Stimulated activated CD4-positive, alpha-beta T cell treated with anti-CD3 and anti-CD28 coated beads, Interleukin-2, amount 100 ng/mL, for 24 hours (primary cell): Measurements from ENCODE around the gene NME7.
"Not testable (repeated sequence)": the region's sequence is repeated elsewhere in the genome, so short reads cannot be mapped to it uniquely, and the experiment has no call there.

Experiments
- DNase-seq, 2 donors: peaks; one replicate each; pipeline ENCODE4 v3.0.0-alpha.2; 2020

Gene NME7, protein sequence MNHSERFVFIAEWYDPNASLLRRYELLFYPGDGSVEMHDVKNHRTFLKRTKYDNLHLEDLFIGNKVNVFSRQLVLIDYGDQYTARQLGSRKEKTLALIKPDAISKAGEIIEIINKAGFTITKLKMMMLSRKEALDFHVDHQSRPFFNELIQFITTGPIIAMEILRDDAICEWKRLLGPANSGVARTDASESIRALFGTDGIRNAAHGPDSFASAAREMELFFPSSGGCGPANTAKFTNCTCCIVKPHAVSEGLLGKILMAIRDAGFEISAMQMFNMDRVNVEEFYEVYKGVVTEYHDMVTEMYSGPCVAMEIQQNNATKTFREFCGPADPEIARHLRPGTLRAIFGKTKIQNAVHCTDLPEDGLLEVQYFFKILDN

GRCh38 chr1:169367686-169368405, at the start of gene NME7, which contains the start of gene BLZF1:
Gene NME7 (minus strand): TSS chr1:169367797. CDS start chr1:169367710, 87 bp downstream.
Gene BLZF1 (plus strand): TSS chr1:169368195. CDS start chr1:169369523, 1,328 bp downstream.
- DNase-seq, result peak; percentile 98 to 99

- no peak for DNase-seq
Observed at GRCh38 chr1:169414952-169415351, 47.4 kb upstream of the NME7 start.

GRCh38 chr1:169408340-169408739, 40.7 kb upstream of the NME7 start:
- not testable (repeated sequence) for DNase-seq

GRCh38 chr1:169402578-169402977, 35.0 kb upstream of the NME7 start:
- not testable (repeated sequence) for DNase-seq

DNA sequence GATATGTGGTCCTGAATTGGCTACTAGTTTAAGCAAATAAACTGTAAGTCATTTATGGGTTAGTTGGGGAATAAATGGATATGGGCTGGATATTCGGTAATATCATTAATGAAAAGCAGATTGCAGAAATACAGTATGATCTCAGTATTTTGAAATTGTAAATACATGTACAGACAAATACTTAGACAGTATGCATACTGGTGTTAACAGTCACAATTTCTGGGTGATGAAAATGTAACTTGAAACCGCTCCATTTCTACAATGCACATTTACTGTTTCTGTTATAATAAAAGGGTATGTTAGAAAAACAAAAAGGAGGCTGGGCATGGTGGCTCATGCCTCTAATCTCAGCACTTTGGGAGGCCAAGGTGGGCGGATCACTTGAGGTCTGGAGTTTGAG, 28.4 kb upstream of the NME7 start:
- DNase-seq, result no peak

GRCh38 chr1:169392406-169392805, 24.8 kb upstream of the NME7 start:
- no peak for DNase-seq

DNA sequence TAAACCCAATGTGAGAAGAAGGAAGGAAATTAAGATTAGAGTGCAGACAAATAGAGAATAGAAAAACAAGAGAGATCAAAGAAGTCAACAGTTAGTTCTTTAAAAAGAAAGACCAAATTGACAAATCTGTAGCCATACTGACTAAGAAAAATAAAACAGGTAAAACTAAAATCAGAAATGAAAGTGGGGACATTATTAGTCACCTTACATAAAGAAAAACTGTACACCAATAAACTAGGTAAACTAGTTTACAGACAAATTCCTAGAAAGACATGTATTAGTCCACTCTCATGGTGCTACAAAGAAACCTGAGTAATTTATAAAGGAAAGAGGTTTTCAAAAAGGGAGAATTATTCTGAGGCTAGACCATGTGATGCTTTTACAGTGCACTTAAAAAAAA, 22.7 kb upstream of the NME7 start:
- DNase-seq, result no peak

- DNase-seq, result no peak
Observed at GRCh38 chr1:169387399-169387798, 19.8 kb upstream of the NME7 start.

GRCh38 chr1:169383449-169383848, 15.9 kb upstream of the NME7 start:
- DNase-seq, result no peak

DNA sequence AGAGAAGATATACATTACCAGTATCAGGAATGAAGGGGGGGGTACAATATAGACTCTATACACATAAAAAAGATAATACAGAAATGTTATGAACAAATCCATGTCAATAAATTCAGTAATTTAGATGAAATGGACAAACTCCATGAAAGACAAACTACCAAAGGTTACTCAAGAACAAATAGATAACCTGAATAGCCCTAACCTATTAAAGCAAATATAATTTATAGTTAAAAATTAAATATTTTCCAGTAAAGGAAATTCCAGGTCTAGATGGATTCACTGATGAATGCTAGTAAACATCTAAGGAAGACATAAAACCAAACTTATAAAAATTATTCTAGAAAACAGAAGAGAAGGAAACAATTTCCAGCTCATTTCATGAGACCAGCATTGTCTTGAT, 13.6 kb upstream of the NME7 start:
- no peak for DNase-seq

- no peak for DNase-seq
Observed at GRCh38 chr1:169371404-169371803, 3.8 kb upstream of the NME7 start.

DNA sequence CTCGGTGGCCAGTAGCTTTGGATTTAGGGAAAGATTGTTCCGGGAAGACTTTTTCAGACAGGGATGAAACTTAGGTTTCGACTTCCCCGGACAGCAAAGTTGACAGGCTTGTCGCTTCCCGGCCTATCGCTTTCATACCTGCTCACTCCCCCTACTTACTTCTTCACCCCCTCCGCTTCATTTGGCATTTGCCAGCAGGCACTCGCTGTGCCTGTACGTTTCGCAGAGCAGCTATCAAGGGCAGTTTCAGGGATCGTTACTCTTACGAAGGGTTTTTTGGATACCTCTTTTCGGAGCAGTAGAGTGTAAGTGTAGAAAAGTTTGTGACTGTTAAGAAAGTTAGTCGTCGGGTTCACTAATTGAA, 791 bp upstream of the NME7 start:
- DNase-seq, result peak in 1 of 2 donors; percentile 36

- no peak for DNase-seq
Observed at GRCh38 chr1:169367096-169367685, 406 bp downstream of the NME7 start.

GRCh38 chr1:169364948-169365347, 2.6 kb downstream of the NME7 start:
- DNase-seq, result no peak

- peak; percentile 29 to 39 for DNase-seq
Observed at GRCh38 chr1:169363046-169363730, 4.4 kb downstream of the NME7 start.

DNA sequence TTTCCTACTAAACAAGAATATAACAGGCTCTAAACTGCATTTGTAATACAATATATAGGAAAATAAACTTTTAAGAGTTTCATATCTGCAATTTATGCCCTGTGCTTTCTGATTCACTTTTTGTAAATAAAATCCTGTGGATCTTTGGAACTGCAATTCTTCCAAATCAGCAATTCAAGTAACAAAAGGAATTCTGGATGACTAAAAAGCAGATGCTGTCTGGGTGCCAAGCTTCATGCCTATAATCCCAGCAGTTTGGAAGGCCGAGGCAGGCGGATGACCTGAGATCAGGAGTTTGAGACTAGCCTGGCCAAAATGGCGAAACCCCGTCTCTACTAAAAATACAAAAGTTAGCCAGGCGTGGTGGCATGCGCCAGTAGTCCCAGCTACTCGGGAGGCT, 6.3 kb downstream of the NME7 start:
- DNase-seq, result no peak

- no peak for DNase-seq
Observed at GRCh38 chr1:169360415-169360814, 7.2 kb downstream of the NME7 start.

- no peak for DNase-seq
Observed at GRCh38 chr1:169348383-169349036, 19.1 kb downstream of the NME7 start.

DNA sequence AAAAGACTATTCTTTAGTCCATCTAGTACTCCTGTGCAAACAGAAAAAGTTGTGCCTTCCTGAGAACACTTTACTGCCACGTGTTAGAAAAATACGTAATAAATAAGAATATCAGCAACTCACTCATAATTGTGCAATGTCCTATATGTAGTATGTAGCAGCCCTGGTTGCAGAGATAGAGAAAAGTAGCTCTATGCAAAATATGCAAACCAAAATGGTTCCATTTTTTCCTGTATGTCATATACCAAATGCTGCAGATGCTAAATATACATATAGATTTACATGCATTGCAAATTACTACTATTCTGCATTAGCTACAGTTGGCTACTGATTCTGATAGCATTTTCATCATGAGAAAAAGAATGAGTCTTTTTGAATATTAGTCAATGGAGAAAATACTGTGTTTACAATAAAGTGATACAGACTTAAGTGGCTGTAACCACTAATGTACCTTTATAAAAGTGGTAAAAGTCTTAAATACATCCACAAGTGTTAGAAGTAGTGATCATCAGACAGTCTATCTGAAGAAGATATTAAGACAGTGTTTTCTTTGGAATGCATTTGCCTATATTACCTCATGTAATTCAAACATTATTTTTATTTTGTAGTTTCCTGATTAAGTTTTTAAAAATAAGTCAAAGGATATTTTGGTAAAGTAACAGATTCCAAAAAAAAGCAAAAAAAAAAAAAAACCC, 19.8 kb downstream of the NME7 start:
- DNase-seq, result no peak

DNA sequence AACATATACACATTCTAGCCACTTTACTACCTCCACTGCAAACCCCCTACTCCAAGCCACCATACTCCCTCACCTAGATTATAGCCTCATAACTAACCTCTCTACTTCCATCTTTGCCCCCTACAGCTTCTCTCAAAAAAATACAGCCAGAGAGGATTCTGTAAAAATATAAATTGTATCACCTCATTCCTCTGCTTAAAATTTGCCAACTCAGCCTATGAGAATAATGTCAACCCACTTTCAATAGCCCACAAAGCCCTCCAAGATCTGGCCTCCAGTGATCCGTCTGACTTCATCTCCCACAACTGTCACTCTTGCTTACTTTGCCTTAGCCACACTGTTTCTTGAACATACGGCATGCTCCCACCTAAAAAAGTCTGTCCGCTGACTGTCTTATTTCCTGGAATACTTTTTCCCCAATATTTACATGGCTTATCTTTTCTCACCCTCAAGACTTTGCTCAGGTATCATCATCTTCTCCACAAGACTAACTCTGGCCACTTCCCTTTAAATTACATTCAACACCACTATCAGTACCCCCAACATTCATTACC, 21.5 kb downstream of the NME7 start:
- no peak for DNase-seq

GRCh38 chr1:169345511-169345910, 22.1 kb downstream of the NME7 start:
- DNase-seq, result no peak

GRCh38 chr1:169342096-169342495, 25.5 kb downstream of the NME7 start:
- not testable (repeated sequence) for DNase-seq
